HG03060 (cell line): ENCODE data around the gene ERBB3.

ENCODE experiments used
- ATAC-seq: cut with Tn5 transposase; IDR thresholded peaks from one replicate; pipeline ENCODE4 v1.9.1; 2021; ENCODE audit warnings: low read depth, moderate number of reproducible peaks; ENCODE audit not compliant: unreplicated experiment

The ERBB3 gene

DNA sequence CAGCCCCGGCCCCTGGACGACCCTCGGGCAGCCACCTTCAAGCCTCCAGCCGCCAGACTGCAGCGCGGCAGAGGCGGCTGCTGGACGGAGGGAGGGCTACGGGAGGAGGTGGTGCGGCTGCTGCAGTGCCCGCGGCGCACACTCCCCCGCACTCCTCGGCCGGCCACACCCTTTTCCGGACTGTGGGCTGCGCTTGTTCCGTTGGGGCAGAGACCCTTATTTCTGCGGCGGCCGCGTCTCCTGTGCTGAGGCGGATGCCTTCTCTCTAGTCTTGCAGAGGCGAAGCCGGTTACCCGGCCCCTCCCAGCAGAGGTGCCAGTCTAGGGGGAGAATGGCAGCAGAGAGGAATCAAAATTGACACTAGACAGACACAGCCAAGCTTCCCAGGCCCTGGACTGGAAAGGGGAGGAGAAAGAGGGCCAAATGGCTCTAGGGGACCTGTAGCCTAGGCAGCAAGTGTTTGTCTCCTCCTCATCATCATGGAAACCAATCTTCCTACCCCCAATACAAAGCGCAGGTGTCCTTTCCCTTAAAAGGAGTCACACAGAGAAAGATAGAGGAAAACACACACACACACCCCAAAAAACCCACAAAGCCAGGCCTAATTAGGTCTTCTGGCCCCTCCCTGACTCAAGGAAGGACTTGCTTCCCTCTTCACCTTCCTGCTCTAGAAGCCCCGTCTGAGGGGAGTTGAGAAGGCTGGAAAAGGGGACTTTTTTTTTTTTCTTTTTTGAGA is 49.4 kb downstream of the ERBB3 start:
- no peak for ATAC-seq

GRCh38 chr12:56129942-56130495 is 50.1 kb downstream of the ERBB3 start:
- ATAC-seq: no peak

DNA sequence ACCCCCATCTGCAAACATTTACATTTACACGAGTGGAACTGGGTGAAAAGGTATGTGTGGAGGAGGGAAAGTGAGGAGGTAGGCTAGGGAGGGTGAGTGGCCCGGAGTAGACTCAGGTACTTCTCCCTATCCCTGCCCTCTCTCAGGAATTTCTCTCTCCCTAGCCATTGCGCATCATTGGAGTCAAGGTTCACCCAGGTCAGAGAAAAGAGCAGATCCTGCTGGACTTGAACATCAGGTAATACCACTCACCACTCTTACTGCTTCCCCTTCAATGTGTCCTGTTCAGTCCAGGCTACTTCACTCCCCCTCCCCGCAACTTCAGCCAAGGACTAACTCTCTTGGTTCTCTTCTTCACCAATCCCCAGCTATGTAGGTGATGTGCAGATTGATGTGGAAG is 50.9 kb downstream of the ERBB3 start:
- no peak for ATAC-seq

GRCh38 chr12:56134897-56135296 is 54.9 kb downstream of the ERBB3 start:
- no peak for ATAC-seq

- no peak for ATAC-seq
Observed at GRCh38 chr12:56137853-56138571, 58.0 kb downstream of the ERBB3 start.

DNA sequence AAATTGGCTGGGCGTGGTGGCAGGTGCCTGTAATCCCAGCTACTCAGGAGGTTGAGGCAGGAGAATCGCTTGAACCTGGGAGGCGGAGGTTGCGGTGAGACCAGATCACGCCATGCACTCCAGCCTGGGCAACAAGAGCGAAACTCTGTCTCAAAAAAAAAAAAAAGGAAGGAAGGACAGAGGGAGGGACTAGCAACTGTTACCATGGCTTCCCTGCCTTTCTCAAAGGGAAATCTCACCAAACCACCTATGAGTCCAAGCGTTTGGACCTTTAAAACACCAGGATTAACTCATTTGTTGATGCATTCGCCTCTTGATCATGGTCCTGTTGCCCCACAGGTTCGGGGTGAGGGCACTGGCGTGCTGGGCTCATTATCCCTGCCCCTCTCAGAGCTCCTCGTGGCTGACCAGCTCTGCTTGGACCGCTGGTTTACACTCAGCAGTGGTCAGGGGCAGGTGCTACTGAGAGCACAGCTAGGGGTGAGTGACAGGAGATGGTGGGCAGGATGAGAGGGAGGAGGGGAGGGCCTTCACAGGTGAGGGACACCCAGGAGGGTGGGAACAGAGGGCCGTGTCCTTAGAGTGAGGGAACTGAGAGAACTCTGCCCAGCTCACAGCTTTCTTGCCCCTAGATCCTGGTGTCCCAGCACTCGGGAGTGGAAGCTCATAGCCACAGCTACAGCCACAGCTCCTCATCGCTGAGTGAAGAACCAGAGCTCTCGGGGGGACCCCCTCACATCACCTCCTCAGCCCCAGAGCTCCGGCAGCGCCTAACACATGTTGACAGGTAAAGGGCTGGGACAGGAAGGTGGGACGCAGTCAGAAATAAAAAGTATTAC is 62.2 kb downstream of the ERBB3 start:
- no peak for ATAC-seq

GRCh38 chr12:56143217-56143616 is 63.3 kb downstream of the ERBB3 start:
- no peak for ATAC-seq

- ATAC-seq: no peak
Observed at GRCh38 chr12:56143870-56144269, 63.9 kb downstream of the ERBB3 start.

DNA sequence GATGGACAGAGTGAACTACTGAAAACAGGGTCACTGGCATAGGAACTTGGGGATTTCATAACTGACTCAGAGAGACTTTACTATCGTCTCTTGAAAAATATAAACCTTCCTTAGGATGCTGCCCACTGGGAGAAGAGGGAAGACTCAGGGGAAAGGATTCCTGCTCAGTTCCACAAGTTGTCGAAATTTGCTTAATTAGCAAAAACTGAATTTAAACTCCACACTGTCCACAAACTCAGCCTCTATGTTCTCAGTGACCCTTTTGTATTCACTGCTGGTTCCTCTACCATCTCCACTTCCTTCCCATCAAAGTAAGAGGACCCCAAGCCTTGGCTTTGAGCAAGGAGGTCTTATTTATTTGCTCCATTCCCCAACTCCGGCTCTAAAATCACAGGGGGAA is 65.3 kb downstream of the ERBB3 start:
- ATAC-seq: no peak

DNA sequence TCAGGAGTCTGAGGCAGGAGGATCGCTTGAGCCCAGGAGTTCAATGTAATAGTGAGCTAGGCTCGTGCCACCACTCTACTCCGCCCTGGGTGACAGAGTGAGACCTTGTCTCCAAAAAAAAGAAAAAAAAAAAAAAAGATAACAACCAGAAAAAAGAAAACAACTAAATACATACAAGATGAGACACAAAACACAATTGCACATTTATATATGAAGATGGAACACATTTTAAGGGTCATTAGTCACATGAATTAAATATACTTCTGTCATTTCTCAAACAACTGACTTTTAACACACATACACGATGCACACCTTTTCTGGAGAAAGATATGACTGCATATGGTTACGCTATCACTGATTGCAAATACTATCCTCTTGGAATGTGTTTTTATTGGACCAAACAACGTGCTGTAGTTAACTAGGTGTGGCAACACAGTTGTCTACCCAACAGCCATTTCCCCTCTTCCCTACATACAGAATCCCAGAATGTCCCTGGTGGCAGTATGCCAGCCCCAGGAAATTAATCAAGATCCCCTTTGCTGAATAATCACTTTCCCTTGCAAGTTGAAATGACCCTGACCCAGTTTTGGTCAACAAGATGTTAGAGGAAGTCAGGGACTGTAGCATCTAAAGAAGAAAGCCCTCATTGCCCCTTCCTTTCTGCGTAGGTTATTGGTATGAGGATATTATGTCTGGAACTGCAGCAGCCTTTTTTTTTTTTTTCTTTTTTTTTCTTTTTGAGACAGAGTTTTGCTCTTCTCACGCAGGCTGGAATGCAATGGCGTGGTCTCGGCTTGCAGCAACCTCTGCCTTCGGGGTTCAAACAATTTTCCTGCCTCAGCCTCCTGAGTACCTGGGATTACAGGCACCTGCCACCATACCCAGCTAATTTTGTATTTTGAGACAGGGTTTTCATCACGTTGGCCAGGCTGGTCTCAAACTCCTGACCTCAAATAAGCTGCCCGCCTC is 66.8 kb downstream of the ERBB3 start:
- no peak for ATAC-seq

GRCh38 chr12:56150563-56150962 is 70.6 kb downstream of the ERBB3 start:
- no peak for ATAC-seq

- ATAC-seq: no peak
Observed at GRCh38 chr12:56151672-56152131, 71.7 kb downstream of the ERBB3 start.

- ATAC-seq: peak; percentile 72
Observed at GRCh38 chr12:56152132-56152755, 72.3 kb downstream of the ERBB3 start, which contains the start of gene MYL6B. TSS of gene MYL6B (plus strand) at chr12:56152587. CDS start at chr12:56153919, 1,332 bp downstream.
